NT2/D1 (cell line): ENCODE measurements around the gene CNTD1.

Experiments
- DNase-seq: peaks from one replicate; pipeline ENCODE4 v3.0.0-alpha.2; 2011; ENCODE audit warnings: low read depth, low spot score
- H3K27me3 ChIP-seq: 2 replicates; pipeline ENCODE4 v1.6.0; 2011; ENCODE audit warnings: mild to moderate bottlenecking; ENCODE audit not compliant: insufficient read length, insufficient read depth
- H3K36me3 ChIP-seq: 2 replicates; pipeline ENCODE4 v1.6.1; 2011; ENCODE audit warnings: mild to moderate bottlenecking, low read length, mixed read lengths; ENCODE audit not compliant: insufficient read depth, insufficient read length
- H3K4me1 ChIP-seq: 2 replicates; pipeline ENCODE4 v1.5.1; 2011; ENCODE audit not compliant: insufficient read depth, insufficient read length
- H3K4me3 ChIP-seq: 2 replicates; pipeline ENCODE4 v1.5.1; 2011; ENCODE audit warnings: low read depth; ENCODE audit not compliant: insufficient read length
- H3K9ac ChIP-seq: 2 replicates; pipeline ENCODE4 v1.6.0; 2011; ENCODE audit warnings: low read depth; ENCODE audit not compliant: insufficient read length
- H3K9me3 ChIP-seq: 2 replicates; pipeline ENCODE4 v1.5.1; 2011; ENCODE audit warnings: mild to moderate bottlenecking, low read length; ENCODE audit not compliant: insufficient read depth
- SUZ12 ChIP-seq: IDR thresholded peaks from 2 replicates; pipeline ENCODE4 v1.6.1; 2011; ENCODE audit not compliant: insufficient read length, insufficient read depth; ENCODE audit errors: extremely low read depth
- YY1 ChIP-seq: IDR thresholded peaks from 2 replicates; pipeline ENCODE4 v1.6.1; 2011; ENCODE audit not compliant: insufficient read length, insufficient read depth
- ZNF274 ChIP-seq: IDR thresholded peaks from 2 replicates; pipeline ENCODE4 v1.6.1; 2011; ENCODE audit warnings: mild to moderate bottlenecking, low read depth, low read length

The CNTD1 gene

GRCh38 chr17:42780851-42781638 lies 17.6 kb upstream of the CNTD1 start:
- TF ChIP-seq SUZ12 (no peak), YY1 (no peak), ZNF274 (no peak)
- Histone ChIP-seq H3K4me3 (peak overlapping the region; percentile 56), H3K27me3 (peaks cover 13% of the 10 kb centered on the region), H3K4me1 (peaks cover 20% of the 10 kb centered on the region), H3K9me3 (no peaks in the 10 kb centered on the region), H3K9ac (peak overlapping the region; percentile 87), H3K36me3 (peaks cover 60% of the 10 kb centered on the region)
- DNase-seq = no peak

GRCh38 chr17:42781639-42782165 lies 17.0 kb upstream of the CNTD1 start:
- DNase-seq = no peak
- H3K4me3 ChIP-seq = peak overlapping the region; percentile 56
- H3K9ac ChIP-seq = peak overlapping the region; percentile 87
- H3K9me3 ChIP-seq = no peaks in the 10 kb centered on the region
- TF ChIP-seq ZNF274 = no peak
- TF ChIP-seq YY1 = no peak
- no peak for TF ChIP-seq SUZ12
- peaks cover 57% of the 10 kb centered on the region for H3K36me3 ChIP-seq
- H3K4me1 ChIP-seq = peaks cover 20% of the 10 kb centered on the region
- peaks cover 13% of the 10 kb centered on the region for H3K27me3 ChIP-seq

- no peak for DNase-seq
- H3K27me3 ChIP-seq = peaks cover 13% of the 10 kb centered on the region
- no peak overlapping the region for H3K4me3 ChIP-seq
- H3K36me3 ChIP-seq = peaks cover 57% of the 10 kb centered on the region
- TF ChIP-seq ZNF274 = no peak
- TF ChIP-seq SUZ12 = no peak
- no peaks in the 10 kb centered on the region for H3K9me3 ChIP-seq
- peaks cover 20% of the 10 kb centered on the region for H3K4me1 ChIP-seq
- H3K9ac ChIP-seq = peak overlapping the region; percentile 87
Measured at GRCh38 chr17:42782166-42783061, 16.2 kb upstream of the CNTD1 start.

- Histone ChIP-seq H3K27me3 (peaks cover 13% of the 10 kb centered on the region), H3K4me1 (peaks cover 20% of the 10 kb centered on the region), H3K36me3 (peaks cover 57% of the 10 kb centered on the region), H3K9ac (no peak overlapping the region), H3K4me3 (no peak overlapping the region), H3K9me3 (no peaks in the 10 kb centered on the region)
- no peak for TF ChIP-seq ZNF274
- DNase-seq = no peak
Measured at GRCh38 chr17:42783062-42783790, 15.4 kb upstream of the CNTD1 start.

GRCh38 chr17:42783791-42784138 lies 14.9 kb upstream of the CNTD1 start:
- no peak for DNase-seq
- Histone ChIP-seq H3K36me3 (peaks cover 57% of the 10 kb centered on the region), H3K9ac (no peak overlapping the region), H3K9me3 (no peaks in the 10 kb centered on the region), H3K4me3 (no peak overlapping the region), H3K27me3 (peaks cover 13% of the 10 kb centered on the region), H3K4me1 (peaks cover 17% of the 10 kb centered on the region)
- TF ChIP-seq SUZ12 (no peak), ZNF274 (no peak), YY1 (no peak)

GRCh38 chr17:42784409-42784808 lies 14.3 kb upstream of the CNTD1 start:
- H3K4me1 ChIP-seq = peaks cover 17% of the 10 kb centered on the region
- no peak overlapping the region for H3K4me3 ChIP-seq
- DNase-seq = no peak
- peaks cover 54% of the 10 kb centered on the region for H3K36me3 ChIP-seq
- peaks cover 13% of the 10 kb centered on the region for H3K27me3 ChIP-seq
- no peak overlapping the region for H3K9ac ChIP-seq
- no peaks in the 10 kb centered on the region for H3K9me3 ChIP-seq
- no peak for TF ChIP-seq YY1
- no peak for TF ChIP-seq SUZ12
- TF ChIP-seq ZNF274 = no peak
